GM12892 (cell line): ENCODE results near the gene AMZ2.

ENCODE experiments used
- POLR2A ChIP-seq: IDR thresholded peaks from 2 replicates; pipeline ENCODE4 v1.6.1; 2011; ENCODE audit warnings: low read depth, low read length, control low read depth
- POLR2AphosphoS5 ChIP-seq: IDR thresholded peaks from 2 replicates; pipeline ENCODE4 v1.6.1; 2011; ENCODE audit warnings: low read depth, low read length, control low read depth

DNA sequence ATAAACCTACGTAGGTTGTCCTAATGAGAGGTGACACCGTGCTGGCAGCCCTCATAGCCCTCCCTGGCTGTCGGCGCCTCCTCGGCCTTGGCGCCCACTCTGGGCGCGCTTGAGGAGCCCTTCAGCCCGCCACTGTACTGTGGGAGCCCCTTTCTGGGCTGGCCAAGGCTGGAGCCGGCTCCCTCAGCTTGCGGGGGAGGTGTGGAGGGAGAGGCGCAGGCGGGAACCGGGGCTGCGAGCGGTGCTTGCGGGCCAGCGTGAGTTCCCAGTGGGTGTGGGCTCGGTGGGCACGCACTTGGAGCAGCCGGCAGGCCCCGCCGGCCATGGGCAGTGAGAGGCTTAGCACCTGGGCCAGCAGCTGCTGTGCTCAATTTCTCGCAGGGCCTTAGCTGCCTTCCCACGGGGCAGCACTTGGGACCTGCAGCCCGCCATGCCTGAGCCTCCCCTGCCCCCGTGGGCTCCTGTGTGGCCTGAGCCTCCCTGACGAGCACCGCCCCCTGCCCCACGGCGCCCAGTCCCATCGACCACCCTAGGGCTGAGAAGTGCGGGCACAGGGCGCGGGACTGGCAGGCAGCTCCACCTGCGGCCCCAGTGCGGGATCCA is 40.1 kb upstream of the AMZ2 start:
- TF ChIP-seq POLR2AphosphoS5 (no peak), POLR2A (no peak)
